Measurements from ENCODE around the gene ELF5. TPM values are rescaled to one million over a fixed set of nuclear protein-coding genes. Genes with fewer than 3 reads are reported as not detected.

Gene ELF5
- total RNA-seq, 6 donors from 2014 or later: 1.2 to 29.3 (median 8.5) TPM

GRCh38 chr11:34466802-34467488 is 46.6 kb downstream of the ELF5 start:
- H3K4me1 ChIP-seq: no peaks in the 10 kb centered on the region
- no peaks in the 10 kb centered on the region for H3K27me3 ChIP-seq
- 66 to 84% methylated on average over 3 of the region's 3 CpGs for WGBS, 2 donors
- no peak overlapping the region for H3K4me3 ChIP-seq
- DNase-seq (no peak), ATAC-seq (ENCODE audit: low FRiP score in 2 of 2) (no peak)
- H3K27ac ChIP-seq: no peak overlapping the region
- TF ChIP-seq POLR2A (IDR thresholded peaks at IDR 0.05): no peak
- no peak for TF ChIP-seq EP300 (IDR thresholded peaks at IDR 0.05)
- no peak for TF ChIP-seq POLR2AphosphoS5 (IDR thresholded peaks at IDR 0.05)
- TF ChIP-seq, protein P1, sequence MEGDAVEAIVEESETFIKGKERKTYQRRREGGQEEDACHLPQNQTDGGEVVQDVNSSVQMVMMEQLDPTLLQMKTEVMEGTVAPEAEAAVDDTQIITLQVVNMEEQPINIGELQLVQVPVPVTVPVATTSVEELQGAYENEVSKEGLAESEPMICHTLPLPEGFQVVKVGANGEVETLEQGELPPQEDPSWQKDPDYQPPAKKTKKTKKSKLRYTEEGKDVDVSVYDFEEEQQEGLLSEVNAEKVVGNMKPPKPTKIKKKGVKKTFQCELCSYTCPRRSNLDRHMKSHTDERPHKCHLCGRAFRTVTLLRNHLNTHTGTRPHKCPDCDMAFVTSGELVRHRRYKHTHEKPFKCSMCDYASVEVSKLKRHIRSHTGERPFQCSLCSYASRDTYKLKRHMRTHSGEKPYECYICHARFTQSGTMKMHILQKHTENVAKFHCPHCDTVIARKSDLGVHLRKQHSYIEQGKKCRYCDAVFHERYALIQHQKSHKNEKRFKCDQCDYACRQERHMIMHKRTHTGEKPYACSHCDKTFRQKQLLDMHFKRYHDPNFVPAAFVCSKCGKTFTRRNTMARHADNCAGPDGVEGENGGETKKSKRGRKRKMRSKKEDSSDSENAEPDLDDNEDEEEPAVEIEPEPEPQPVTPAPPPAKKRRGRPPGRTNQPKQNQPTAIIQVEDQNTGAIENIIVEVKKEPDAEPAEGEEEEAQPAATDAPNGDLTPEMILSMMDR (IDR thresholded peaks at IDR 0.05): no peak
- peaks cover 49 to 97% (median 75%) of the 10 kb centered on the region in 4 donors for H3K36me3 ChIP-seq
- H3K9me3 ChIP-seq: peaks cover 0 to 4% (median 2%) of the 10 kb centered on the region in 4 donors

GRCh38 chr11:34464591-34465051 is 49.0 kb downstream of the ELF5 start:
- Histone ChIP-seq H3K27me3 (no peaks in the 10 kb centered on the region), H3K4me3 (no peak overlapping the region), H3K36me3 (peaks cover 30 to 97% (median 65%) of the 10 kb centered on the region in 4 donors), H3K27ac (no peak overlapping the region), H3K4me1 (no peaks in the 10 kb centered on the region), H3K9me3 (peaks cover 0 to 4% (median 2%) of the 10 kb centered on the region in 4 donors)
- TF ChIP-seq POLR2AphosphoS5 (IDR thresholded peaks at IDR 0.05): no peak
- WGBS, 2 donors: 73 to 80% methylated on average over 7 of the region's 7 CpGs
- DNase-seq (no peak), ATAC-seq (ENCODE audit: low FRiP score in 2 of 2) (peak in 1 of 2 donors; percentile 56)

DNA sequence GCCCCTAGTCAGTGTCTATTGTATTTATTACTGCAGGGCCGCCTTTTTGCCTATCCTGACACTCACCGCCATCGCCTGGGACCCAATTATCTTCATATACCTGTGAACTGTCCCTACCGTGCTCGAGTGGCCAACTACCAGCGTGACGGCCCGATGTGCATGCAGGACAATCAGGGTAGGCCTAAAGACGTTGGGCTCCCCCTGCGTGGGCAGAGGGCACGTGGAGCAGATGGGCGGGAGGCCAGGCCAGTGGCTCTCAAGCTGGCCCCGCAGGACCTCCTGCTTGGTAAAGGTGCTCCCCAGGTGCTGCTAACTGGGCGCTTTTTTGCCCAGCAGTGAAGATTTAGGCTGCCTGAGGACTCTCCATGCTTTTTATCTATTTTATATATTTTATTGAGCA is 52.4 kb downstream of the ELF5 start:
- ATAC-seq (ENCODE audit: low FRiP score in 2 of 2): no peak
- WGBS, 2 donors: 88 to 89% methylated on average over 14 of the region's 14 CpGs
- Histone ChIP-seq H3K9me3 (no peaks in the 10 kb centered on the region), H3K4me3 (no peak overlapping the region), H3K36me3 (peaks cover 44 to 100% (median 73%) of the 10 kb centered on the region in 4 donors), H3K27me3 (no peaks in the 10 kb centered on the region), H3K27ac (no peak overlapping the region), H3K4me1 (no peaks in the 10 kb centered on the region)
- no peak for TF ChIP-seq POLR2AphosphoS5 (IDR thresholded peaks at IDR 0.05)
- no peak for TF ChIP-seq POLR2A (IDR thresholded peaks at IDR 0.05)
- TF ChIP-seq, protein P1 (IDR thresholded peaks at IDR 0.05): no peak
- TF ChIP-seq EP300 (IDR thresholded peaks at IDR 0.05): no peak
- DNase-seq: peak in 1 of 2 donors; percentile 59

- WGBS, 2 donors: 68 to 69% methylated on average over 4 of the region's 4 CpGs
- peaks cover 45 to 100% (median 71%) of the 10 kb centered on the region in 4 donors for H3K36me3 ChIP-seq
Measured at GRCh38 chr11:34460278-34460677, 53.3 kb downstream of the ELF5 start.

DNA sequence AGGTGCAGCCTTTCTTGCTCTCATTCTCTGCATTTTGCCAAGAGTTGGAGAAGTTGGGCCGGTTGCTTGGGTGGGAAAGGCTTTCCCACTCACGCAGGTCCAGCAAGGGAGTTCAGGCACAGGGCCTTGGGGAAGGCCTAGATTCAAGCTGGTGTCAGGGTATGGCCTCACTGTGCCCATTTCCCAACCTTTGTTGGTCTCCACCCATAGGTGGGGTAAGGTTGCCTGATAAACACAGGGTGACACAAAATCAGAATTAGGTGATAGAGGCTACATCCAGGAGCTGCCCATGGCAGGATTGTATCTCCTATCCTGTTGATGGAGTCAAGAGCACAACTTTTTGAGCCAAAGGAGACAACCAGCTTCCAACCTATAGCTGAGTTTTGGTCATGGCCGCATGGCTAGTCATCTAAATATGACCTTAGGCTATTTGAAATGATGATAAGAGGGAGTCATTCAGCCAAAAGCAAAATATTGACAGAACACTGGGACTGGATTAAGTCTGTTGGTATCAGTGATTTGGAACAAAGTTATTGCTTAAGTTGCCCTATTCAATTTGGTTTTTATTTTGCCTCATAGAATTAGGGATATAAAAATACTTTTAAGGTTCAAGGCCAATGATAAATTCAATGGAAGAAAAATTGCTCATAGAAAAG is 54.0 kb downstream of the ELF5 start:
- H3K4me1 ChIP-seq: no peaks in the 10 kb centered on the region
- no peaks in the 10 kb centered on the region for H3K27me3 ChIP-seq
- H3K9me3 ChIP-seq: no peaks in the 10 kb centered on the region
- no peak for TF ChIP-seq POLR2AphosphoS5 (IDR thresholded peaks at IDR 0.05)
- TF ChIP-seq, protein P1 (IDR thresholded peaks at IDR 0.05): no peak
- TF ChIP-seq POLR2A (IDR thresholded peaks at IDR 0.05): no peak
- TF ChIP-seq EP300 (IDR thresholded peaks at IDR 0.05): no peak
- H3K4me3 ChIP-seq: no peak overlapping the region
- DNase-seq: no peak
- no peak overlapping the region for H3K27ac ChIP-seq
- 94% methylated on average over 3 of the region's 3 CpGs for WGBS, 2 donors
- no peak for ATAC-seq (ENCODE audit: low FRiP score in 2 of 2)
- peaks cover 45 to 100% (median 70%) of the 10 kb centered on the region in 4 donors for H3K36me3 ChIP-seq

More at GRCh38 chr11:34460278-34460677, 53.3 kb downstream of the ELF5 start:
- TF ChIP-seq POLR2A (IDR thresholded peaks at IDR 0.05) (no peak), EP300 (IDR thresholded peaks at IDR 0.05) (no peak), POLR2AphosphoS5 (IDR thresholded peaks at IDR 0.05) (no peak)
- TF ChIP-seq, protein P1 (IDR thresholded peaks at IDR 0.05): no peak
- Histone ChIP-seq H3K9me3 (no peaks in the 10 kb centered on the region), H3K4me1 (no peaks in the 10 kb centered on the region), H3K4me3 (no peak overlapping the region), H3K27ac (no peak overlapping the region), H3K27me3 (no peaks in the 10 kb centered on the region)
- ATAC-seq (ENCODE audit: low FRiP score in 2 of 2) (no peak), DNase-seq (no peak)
